ENCODE data around the gene ZBED3.

GRCh38 chr5:77065256-77065655, 21.8 kb downstream of the ZBED3 start:
- TF ChIP-seq, protein P1, sequence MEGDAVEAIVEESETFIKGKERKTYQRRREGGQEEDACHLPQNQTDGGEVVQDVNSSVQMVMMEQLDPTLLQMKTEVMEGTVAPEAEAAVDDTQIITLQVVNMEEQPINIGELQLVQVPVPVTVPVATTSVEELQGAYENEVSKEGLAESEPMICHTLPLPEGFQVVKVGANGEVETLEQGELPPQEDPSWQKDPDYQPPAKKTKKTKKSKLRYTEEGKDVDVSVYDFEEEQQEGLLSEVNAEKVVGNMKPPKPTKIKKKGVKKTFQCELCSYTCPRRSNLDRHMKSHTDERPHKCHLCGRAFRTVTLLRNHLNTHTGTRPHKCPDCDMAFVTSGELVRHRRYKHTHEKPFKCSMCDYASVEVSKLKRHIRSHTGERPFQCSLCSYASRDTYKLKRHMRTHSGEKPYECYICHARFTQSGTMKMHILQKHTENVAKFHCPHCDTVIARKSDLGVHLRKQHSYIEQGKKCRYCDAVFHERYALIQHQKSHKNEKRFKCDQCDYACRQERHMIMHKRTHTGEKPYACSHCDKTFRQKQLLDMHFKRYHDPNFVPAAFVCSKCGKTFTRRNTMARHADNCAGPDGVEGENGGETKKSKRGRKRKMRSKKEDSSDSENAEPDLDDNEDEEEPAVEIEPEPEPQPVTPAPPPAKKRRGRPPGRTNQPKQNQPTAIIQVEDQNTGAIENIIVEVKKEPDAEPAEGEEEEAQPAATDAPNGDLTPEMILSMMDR (IDR thresholded peaks at IDR 0.05 in 4 of 5, conservative IDR thresholded peaks at IDR 0.05 in 1 of 5), result no peak
- no peak for TF ChIP-seq POLR2A (IDR thresholded peaks at IDR 0.05)

Data from gastrocnemius medialis (tissue), 4 donors.